GM12874 (cell line): ENCODE data around the gene SPAG16.

Experiments
- TF ChIP-seq, protein P1 (sequence below): IDR thresholded peaks from 2 replicates; pipeline ENCODE4 v1.5.1; 2011; ENCODE audit warnings: low read depth, mild to moderate bottlenecking, control low read depth, low read length, moderate library complexity; ENCODE audit not compliant: insufficient read depth

SPAG16 gene

DNA sequence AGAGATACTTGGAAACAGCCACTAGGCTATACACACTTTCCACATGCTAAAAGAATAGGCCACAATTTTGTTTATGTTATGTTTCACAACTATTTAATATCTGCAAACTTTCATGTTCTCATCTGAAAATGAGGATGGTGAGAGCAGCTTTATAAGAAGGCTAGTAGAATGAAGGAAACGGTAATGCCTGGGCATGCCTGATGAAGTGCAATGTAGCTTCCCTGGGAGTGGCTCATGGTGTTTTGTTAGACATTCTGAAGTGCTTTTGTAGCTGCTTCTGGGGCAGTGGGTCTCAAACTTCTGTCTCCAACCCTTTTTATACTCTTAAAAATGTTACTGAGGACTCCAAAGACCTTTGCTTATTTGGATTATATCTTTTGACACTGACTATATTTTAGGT is 933.3 kb downstream of the SPAG16 start:
- TF ChIP-seq, protein P1, sequence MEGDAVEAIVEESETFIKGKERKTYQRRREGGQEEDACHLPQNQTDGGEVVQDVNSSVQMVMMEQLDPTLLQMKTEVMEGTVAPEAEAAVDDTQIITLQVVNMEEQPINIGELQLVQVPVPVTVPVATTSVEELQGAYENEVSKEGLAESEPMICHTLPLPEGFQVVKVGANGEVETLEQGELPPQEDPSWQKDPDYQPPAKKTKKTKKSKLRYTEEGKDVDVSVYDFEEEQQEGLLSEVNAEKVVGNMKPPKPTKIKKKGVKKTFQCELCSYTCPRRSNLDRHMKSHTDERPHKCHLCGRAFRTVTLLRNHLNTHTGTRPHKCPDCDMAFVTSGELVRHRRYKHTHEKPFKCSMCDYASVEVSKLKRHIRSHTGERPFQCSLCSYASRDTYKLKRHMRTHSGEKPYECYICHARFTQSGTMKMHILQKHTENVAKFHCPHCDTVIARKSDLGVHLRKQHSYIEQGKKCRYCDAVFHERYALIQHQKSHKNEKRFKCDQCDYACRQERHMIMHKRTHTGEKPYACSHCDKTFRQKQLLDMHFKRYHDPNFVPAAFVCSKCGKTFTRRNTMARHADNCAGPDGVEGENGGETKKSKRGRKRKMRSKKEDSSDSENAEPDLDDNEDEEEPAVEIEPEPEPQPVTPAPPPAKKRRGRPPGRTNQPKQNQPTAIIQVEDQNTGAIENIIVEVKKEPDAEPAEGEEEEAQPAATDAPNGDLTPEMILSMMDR, result no peak

DNA sequence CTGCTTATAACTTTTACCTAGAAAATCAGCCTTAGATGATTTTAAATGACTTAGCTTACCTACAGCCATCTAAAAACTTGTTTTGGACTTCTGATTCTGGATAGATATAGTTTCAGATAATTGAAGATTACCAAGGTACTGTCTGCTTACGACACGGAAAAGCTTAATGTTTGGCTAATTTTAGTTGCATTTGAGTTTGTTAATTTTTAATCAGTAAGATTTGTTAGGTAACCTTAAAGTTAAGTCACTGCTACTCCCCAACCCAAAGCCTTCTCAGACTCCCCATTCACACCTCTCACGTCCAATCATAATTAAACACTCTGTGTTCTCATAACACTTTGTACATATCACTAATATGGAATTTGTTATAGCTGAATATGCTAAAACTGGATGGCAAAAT is 936.0 kb downstream of the SPAG16 start:
- TF ChIP-seq, protein P1, result no peak

DNA sequence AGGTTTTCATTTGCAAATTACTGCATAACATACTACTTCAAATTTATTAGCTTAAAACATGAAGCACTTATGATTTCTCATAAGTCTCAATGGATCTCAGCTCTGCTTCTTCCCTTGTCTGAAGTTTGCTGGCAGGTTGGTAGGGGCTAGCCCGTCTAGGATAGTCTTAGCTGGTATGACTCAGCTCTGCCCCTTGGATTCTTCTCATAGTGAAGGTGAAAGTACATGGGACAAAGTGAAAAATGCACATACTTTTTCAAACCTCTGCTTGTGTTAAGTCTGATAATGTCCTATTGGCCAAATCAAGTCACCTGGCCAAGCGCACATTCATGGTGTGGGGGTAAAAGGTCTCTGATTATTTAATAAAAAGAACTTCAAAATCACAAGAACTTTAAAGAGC is 941.8 kb downstream of the SPAG16 start:
- TF ChIP-seq, protein P1, result no peak

DNA sequence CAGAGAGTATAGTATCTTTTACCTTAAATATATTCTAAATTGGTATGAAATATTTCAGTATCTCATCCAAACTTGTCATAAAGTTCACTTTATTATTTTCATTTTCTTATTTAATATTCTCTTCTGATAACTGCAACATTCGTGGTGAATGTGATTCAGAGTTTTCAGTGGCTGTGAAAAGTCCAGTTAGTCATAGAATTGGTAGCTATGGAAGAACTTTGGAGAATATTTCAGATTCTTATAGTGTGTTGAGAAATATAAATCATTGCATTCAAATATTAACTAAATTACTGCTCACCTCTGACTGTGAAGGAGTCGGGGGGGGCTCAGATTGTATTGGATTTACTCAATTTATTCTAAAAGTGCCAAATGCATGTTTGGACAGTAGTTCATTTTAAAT is 948.0 kb downstream of the SPAG16 start:
- TF ChIP-seq, protein P1, result no peak

DNA sequence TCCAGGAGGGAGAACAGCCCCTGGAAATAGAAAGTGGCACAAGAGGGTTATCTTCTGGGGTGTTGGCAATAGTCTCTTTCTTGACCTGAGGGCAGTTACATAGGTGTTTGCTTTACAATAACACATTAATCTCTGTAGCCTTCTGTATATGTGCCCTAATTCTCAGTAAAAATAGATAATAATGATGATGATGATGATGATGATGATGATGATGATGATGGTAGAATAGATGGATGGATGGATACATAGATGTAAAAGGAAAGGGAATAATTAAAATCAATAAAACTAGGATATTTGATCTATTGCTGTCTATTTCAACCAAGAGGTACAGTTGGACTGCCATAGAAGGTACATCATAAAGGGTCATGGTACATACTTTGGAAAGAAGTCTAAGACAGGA is 948.9 kb downstream of the SPAG16 start:
- TF ChIP-seq, protein P1, result no peak

DNA sequence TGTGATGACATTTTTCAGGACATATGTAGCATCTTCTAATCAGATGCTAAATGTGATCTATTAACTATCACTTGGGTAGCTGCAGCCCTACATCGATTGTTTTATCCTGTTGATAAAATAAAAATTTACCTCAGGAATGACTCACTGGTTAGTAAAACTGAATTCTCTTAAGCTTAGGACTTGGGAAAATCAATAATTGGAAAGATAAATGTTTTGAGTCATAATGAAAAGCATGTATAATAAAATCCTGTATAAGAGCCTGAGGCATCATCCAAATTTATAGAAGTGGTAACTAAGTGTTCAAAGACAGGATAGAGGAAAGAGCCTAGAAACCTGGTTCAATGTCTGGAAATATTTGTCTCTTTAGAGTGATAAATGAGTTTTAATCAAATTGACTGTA is 958.5 kb downstream of the SPAG16 start:
- TF ChIP-seq, protein P1, result no peak

DNA sequence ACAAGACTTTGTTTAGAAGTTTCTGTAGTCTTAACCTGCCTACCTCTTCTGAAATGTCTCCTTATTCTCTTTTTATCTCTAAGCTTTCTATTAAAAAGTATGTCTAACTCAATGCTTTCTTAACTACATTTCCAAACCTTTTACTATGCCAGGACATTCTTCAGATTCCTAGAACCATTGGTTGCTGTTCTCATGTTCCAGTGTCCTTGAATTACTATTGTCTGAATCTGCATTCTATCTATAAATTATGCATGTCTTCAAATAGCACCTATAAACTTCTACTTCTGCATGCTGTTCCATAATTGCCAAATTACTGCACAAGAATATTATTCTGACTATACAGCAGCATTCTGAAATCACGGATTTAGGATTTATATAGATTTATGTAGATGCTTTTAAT is 960.6 kb downstream of the SPAG16 start:
- TF ChIP-seq, protein P1, result no peak

DNA sequence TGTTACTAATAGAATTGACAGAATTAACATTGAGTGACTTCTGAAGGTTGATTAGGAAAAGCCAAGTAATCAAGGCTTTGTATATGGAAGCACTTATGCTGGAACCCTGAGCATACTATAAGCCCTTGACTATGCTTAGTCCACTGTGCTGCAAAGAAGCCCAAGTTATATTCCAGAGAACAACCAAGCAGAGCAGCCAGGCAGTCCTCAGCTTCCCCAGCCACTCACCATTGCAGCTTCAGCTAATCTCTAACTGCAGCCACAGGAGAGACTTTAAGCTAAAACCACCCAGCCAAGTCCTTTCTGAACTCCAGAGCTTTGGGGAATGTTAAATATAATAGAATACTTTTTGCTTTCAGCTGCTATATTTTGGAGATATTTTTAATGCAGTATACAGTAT is 962.2 kb downstream of the SPAG16 start:
- TF ChIP-seq, protein P1, result no peak
